ENCODE data around the gene L2HGDH. TPM values are rescaled to one million over a fixed set of nuclear protein-coding genes. Genes with fewer than 3 reads are reported as not detected.
"Not testable (repeated sequence)": the region's sequence is repeated elsewhere in the genome, so short reads cannot be mapped to it uniquely, and the experiment has no call there.

Gene L2HGDH
- total RNA-seq, 2 donors from 2014 or later: 11.4 to 12.3 TPM

DNA sequence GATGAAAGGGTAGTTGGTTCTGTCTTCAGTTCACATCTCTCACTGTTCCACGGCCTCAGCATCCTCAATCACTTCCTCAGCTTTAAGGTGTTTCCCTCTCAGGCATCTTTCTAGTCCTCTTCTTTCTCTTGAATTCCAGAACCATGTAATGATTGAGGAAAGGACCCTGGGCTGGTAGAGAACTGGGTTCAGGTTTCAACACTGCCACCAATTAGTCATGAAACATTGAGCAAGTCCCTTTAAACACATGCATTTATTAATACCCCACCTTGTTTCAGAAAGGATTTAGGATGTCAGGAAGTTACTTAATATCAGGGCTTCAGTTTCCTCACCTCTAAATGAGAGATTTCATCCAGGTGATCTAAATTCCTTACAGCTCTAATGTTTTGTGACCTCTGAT lies 7.3 kb upstream of the L2HGDH start:
- Histone ChIP-seq H3K9me3 (no peaks in the 10 kb centered on the region), H3K36me3 (no peaks in the 10 kb centered on the region), H3K4me3 (no peak overlapping the region), H3K27ac (no peak overlapping the region), H3K9ac (ENCODE audit: low read depth in 2 of 2, low read length in 2 of 2) (no peak overlapping the region), H3K4me1 (no peaks in the 10 kb centered on the region), H3K27me3 (no peaks in the 10 kb centered on the region)
- TF ChIP-seq, protein P1, sequence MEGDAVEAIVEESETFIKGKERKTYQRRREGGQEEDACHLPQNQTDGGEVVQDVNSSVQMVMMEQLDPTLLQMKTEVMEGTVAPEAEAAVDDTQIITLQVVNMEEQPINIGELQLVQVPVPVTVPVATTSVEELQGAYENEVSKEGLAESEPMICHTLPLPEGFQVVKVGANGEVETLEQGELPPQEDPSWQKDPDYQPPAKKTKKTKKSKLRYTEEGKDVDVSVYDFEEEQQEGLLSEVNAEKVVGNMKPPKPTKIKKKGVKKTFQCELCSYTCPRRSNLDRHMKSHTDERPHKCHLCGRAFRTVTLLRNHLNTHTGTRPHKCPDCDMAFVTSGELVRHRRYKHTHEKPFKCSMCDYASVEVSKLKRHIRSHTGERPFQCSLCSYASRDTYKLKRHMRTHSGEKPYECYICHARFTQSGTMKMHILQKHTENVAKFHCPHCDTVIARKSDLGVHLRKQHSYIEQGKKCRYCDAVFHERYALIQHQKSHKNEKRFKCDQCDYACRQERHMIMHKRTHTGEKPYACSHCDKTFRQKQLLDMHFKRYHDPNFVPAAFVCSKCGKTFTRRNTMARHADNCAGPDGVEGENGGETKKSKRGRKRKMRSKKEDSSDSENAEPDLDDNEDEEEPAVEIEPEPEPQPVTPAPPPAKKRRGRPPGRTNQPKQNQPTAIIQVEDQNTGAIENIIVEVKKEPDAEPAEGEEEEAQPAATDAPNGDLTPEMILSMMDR (IDR thresholded peaks at IDR 0.05): no peak
- intact Hi-C loops (cut with DNase I): loop anchor here (10.0 kb wide), 1 partner anchor 456 kb away; no protein-coding TSS in a partner anchor
- DNase-seq: no peak

DNA sequence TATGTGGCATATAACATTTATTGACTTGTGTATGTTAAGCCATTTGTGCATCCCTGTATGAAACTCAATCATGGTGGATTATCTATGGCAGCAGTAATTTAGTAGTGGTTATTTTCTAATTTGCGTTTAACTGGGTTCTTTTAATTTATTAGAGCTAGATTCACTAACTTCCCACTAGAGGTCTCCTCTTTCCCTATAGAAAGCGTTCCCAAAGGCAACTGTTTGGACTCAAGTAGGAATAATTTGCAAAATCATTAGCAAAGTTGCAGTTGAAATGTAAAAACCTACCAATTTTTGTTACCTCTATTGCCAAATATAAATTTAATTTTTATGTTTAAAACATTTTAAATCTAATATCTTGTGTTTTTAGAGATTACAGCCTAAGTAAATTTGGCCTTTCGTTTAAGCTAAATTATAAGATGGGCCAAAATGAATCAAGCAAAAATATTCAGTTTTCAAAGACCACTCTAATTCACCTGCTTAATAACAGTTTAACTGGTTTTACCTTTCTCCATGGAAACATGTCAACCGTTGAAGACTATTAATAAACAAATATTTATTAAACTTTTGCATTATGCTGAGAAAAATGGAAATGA lies 6.1 kb upstream of the L2HGDH start:
- Histone ChIP-seq H3K9ac (ENCODE audit: low read depth in 2 of 2, low read length in 2 of 2) (no peak overlapping the region), H3K4me3 (no peak overlapping the region), H3K4me1 (peaks cover 3% of the 10 kb centered on the region), H3K9me3 (no peaks in the 10 kb centered on the region), H3K27me3 (no peaks in the 10 kb centered on the region), H3K36me3 (no peaks in the 10 kb centered on the region), H3K27ac (no peak overlapping the region)
- no peak for DNase-seq
- TF ChIP-seq, protein P1 (IDR thresholded peaks at IDR 0.05): peak; percentile 62
- intact Hi-C loops (cut with DNase I): loop anchor here (10.0 kb wide), 1 partner anchor 457 kb away; no protein-coding TSS in a partner anchor

DNA sequence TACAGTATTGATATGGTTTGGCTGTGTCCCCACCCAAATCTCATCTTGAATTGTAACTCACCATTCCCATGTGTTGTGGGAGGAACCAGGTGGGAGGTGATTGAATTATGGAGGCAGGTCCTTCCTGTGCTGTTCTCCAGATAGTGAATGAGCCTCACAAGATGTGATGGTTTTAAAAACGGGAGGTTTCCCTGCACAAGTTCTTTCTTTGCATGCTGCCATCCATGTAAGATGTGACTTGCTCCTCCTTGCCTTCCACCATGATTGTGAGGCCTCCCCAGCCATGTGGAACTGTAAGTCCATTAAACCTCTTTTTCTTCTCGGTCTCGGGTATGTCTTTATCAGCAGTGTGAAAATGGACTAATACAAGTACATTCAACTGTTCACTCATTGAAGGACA lies 2.1 kb upstream of the L2HGDH start:
- not testable (repeated sequence) for H3K4me1 ChIP-seq; H3K9me3 ChIP-seq; H3K36me3 ChIP-seq; H3K9ac ChIP-seq (ENCODE audit: low read depth in 2 of 2, low read length in 2 of 2); DNase-seq; H3K27ac ChIP-seq; H3K4me3 ChIP-seq; H3K27me3 ChIP-seq
- intact Hi-C loops (cut with DNase I): loop anchor here (10.0 kb wide), 1 partner anchor 461 kb away; no protein-coding TSS in a partner anchor

DNA sequence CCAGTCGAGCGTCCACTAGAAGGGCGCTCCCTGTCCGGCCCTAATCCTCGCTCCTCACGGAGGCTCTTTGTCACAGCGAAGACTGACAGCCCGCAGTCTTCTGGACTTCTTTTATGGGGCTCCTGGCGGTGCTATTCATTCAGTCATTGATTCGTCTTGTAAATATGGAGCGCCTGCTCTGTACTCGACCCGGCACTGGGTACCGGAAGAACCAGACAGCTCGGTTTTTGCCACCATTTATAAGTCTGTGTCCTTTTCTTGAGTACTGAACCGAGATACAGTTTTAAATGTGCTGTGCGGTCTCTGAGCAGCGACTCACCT lies 665 bp upstream of the L2HGDH start:
- no peaks in the 10 kb centered on the region for H3K9me3 ChIP-seq
- DNase-seq: no peak
- TF ChIP-seq, protein P1 (IDR thresholded peaks at IDR 0.05): no peak
- H3K36me3 ChIP-seq: no peaks in the 10 kb centered on the region
- intact Hi-C loops (cut with DNase I): loop anchor here (10.0 kb wide), 1 partner anchor 462 kb away; no protein-coding TSS in a partner anchor
- H3K27ac ChIP-seq: peak overlapping the region; percentile 82
- peaks cover 6% of the 10 kb centered on the region for H3K4me1 ChIP-seq
- H3K27me3 ChIP-seq: no peaks in the 10 kb centered on the region
- H3K4me3 ChIP-seq: peak overlapping the region; percentile 91
- H3K9ac ChIP-seq (ENCODE audit: low read depth in 2 of 2, low read length in 2 of 2): peak overlapping the region; percentile 46 to 98

DNA sequence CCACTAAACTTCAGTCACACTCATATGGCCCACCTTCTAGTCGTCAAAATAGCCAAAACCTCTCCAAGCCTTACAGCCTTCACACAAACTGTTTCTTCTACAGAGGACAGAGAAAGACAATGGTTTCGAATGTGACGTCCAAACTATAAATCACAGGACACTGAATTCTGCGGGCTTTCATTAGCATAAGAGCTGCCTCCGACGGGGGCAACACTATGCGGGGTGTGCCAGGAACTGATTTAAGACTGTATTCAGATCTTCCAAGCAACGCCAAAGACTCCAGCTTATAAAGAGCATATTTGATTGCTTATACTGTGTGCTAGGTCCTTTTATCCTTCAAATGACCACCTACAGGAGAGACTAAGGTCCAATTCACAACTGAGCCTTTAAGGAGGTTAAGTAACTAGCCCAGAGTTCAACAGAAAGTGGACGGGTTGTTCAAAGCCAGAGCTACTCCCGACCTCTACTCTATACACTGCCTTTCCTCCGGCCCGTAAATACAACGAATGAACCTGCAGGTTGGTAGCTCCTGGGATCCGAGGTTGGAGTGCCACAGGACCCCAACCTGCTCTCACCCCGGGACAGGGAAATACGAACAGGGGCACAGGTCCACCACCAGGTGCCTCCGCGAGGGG lies 575 bp downstream of the L2HGDH start:
- H3K27ac ChIP-seq: peak overlapping the region; percentile 82
- H3K27me3 ChIP-seq: no peaks in the 10 kb centered on the region
- peak; percentile 25 for DNase-seq
- H3K9ac ChIP-seq (ENCODE audit: low read depth in 2 of 2, low read length in 2 of 2): peak overlapping the region; percentile 89 to 98
- peak overlapping the region; percentile 91 for H3K4me3 ChIP-seq
- no peaks in the 10 kb centered on the region for H3K36me3 ChIP-seq
- TF ChIP-seq, protein P1 (IDR thresholded peaks at IDR 0.05): peak; percentile 45
- no peaks in the 10 kb centered on the region for H3K9me3 ChIP-seq
- H3K4me1 ChIP-seq: peaks cover 6% of the 10 kb centered on the region
- intact Hi-C loops (cut with DNase I): loop anchor here (10.0 kb wide), 1 partner anchor 463 kb away; no protein-coding TSS in a partner anchor

DNA sequence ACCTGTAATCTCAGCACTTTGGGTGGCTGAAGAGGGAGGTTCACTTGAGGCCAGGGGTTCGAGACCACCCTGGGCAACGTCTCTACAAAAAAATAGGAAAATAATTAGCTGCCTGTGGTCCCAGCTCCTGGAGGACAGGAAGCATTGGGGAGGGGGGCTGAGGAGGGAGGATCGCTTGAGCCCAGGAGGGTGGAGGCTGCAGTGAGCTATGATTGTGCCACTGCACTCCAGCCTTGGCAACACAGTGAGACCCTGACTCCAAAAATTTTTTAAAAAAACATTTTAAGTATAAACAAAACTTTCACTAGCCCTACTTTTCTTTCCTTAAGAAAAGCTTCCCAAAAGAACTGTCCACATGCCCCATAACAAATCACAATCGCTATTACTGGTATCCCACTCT lies 1.6 kb downstream of the L2HGDH start:
- Histone ChIP-seq H3K9me3 (no peaks in the 10 kb centered on the region), H3K27ac (no peak overlapping the region), H3K4me3 (no peak overlapping the region), H3K27me3 (no peaks in the 10 kb centered on the region), H3K9ac (ENCODE audit: low read depth in 2 of 2, low read length in 2 of 2) (no peak overlapping the region), H3K4me1 (peaks cover 6% of the 10 kb centered on the region), H3K36me3 (no peaks in the 10 kb centered on the region)
- TF ChIP-seq, protein P1 (IDR thresholded peaks at IDR 0.05): no peak
- no peak for DNase-seq
- intact Hi-C loops (cut with DNase I): loop anchor here (10.0 kb wide), 1 partner anchor 464 kb away; no protein-coding TSS in a partner anchor
